Mesendoderm (in vitro differentiated cells): Measurements from ENCODE around the gene WDR33.

Experiments
- DNase-seq: peaks from one replicate; pipeline ENCODE4 v3.0.0; 2013
- H2AK5ac ChIP-seq: 2 replicates; pipeline ENCODE4 v1.6.1; 2013; ENCODE audit warnings: low read length, inconsistent platforms
- H2BK120ac ChIP-seq: 2 replicates; pipeline ENCODE4 v1.6.1; 2013; ENCODE audit warnings: low read depth, mild to moderate bottlenecking, low read length, moderate library complexity, mixed read lengths
- H2BK15ac ChIP-seq: replicated peaks from 2 replicates; pipeline ENCODE4 v1.6.1; 2013; ENCODE audit warnings: low read depth, mild to moderate bottlenecking, moderate library complexity
- H2BK5ac ChIP-seq: 2 replicates; pipeline ENCODE4 v1.6.1; 2013; ENCODE audit warnings: low read length, inconsistent platforms
- H3K18ac ChIP-seq: 2 replicates; pipeline ENCODE4 v1.6.1; 2013; ENCODE audit warnings: mild to moderate bottlenecking, low read length, mixed read lengths
- H3K23ac ChIP-seq: one replicate; pipeline ENCODE4 v1.6.1; 2013; ENCODE audit warnings: low read length
- H3K27ac ChIP-seq: 2 replicates; pipeline ENCODE4 v1.5.1; 2013; ENCODE audit warnings: low read depth, mild to moderate bottlenecking, inconsistent platforms, low read length, moderate library complexity
- H3K27me3 ChIP-seq: 2 replicates; pipeline ENCODE4 v1.6.1; 2013; ENCODE audit warnings: low read length, control low read depth, mild to moderate bottlenecking, inconsistent platforms; ENCODE audit not compliant: insufficient read depth, poor library complexity
- H3K36me3 ChIP-seq: 2 replicates; pipeline ENCODE4 v1.6.1; 2013; ENCODE audit warnings: low read length, inconsistent platforms; ENCODE audit not compliant: control insufficient read depth, insufficient read depth
- H3K4ac ChIP-seq: one replicate; pipeline ENCODE4 v1.6.1; 2013; ENCODE audit warnings: low read depth, mild to moderate bottlenecking, low read length, moderate library complexity
- H3K4me1 ChIP-seq: 2 replicates; pipeline ENCODE4 v1.6.1; 2013; ENCODE audit warnings: low read depth, low read length, inconsistent platforms; ENCODE audit not compliant: control insufficient read depth
- H3K4me2 ChIP-seq: 2 replicates; pipeline ENCODE4 v1.6.1; 2013; ENCODE audit warnings: low read length
- H3K4me3 ChIP-seq: 2 replicates; pipeline ENCODE4 v1.5.1; 2013; ENCODE audit warnings: mild to moderate bottlenecking, low read length
- H3K56ac ChIP-seq: one replicate; pipeline ENCODE4 v1.6.1; 2013; ENCODE audit warnings: low read length
- H3K79me1 ChIP-seq: 2 replicates; pipeline ENCODE4 v1.6.1; 2013; ENCODE audit warnings: low read length, inconsistent platforms
- H3K79me2 ChIP-seq: 2 replicates; pipeline ENCODE4 v1.6.1; 2013; ENCODE audit warnings: mild to moderate bottlenecking, low read length; ENCODE audit not compliant: control insufficient read depth, insufficient read depth
- H3K9ac ChIP-seq: 2 replicates; pipeline ENCODE4 v1.6.1; 2013; ENCODE audit warnings: low read length, inconsistent platforms
- H4K5ac ChIP-seq: one replicate; pipeline ENCODE4 v1.6.1; 2013; ENCODE audit warnings: low read length
- H4K8ac ChIP-seq: one replicate; pipeline ENCODE4 v1.6.1; 2013; ENCODE audit warnings: low read depth, mild to moderate bottlenecking, control low read depth, low read length, moderate library complexity
- WGBS: extraction: QIAGEN DNeasy Blood & Tissue Kit; methylation state at CpG from one replicate; pipeline ENCODE4 v1.1.7; 2013; ENCODE audit warnings: low lambda C conversion rate, missing lambda C conversion rate; ENCODE audit not compliant: insufficient coverage; ENCODE audit errors: extremely low coverage; 5-methylcytosine and 5-hydroxymethylcytosine counted together

WDR33 gene

GRCh38 chr2:127654084-127654837 is 156.7 kb downstream of the WDR33 start:
- no peak overlapping the region for H3K9ac ChIP-seq
- WGBS = no CpG with 5 or more reads among the region's 24 CpGs
- no peak overlapping the region for H3K23ac ChIP-seq

GRCh38 chr2:127653421-127654083 is 157.4 kb downstream of the WDR33 start:
- Histone ChIP-seq H3K23ac (no peak overlapping the region), H4K8ac (no peak overlapping the region), H3K79me2 (no peaks in the 10 kb centered on the region), H2BK5ac (no peak overlapping the region), H2AK5ac (no peak overlapping the region), H3K9ac (no peak overlapping the region), H3K27ac (no peak overlapping the region), H3K4ac (no peak overlapping the region), H3K27me3 (no peaks in the 10 kb centered on the region), H4K5ac (no peak overlapping the region), H3K4me1 (no peaks in the 10 kb centered on the region), H2BK120ac (no peak overlapping the region), H3K4me2 (no peak overlapping the region), H3K4me3 (no peak overlapping the region), H3K36me3 (no peaks in the 10 kb centered on the region), H3K18ac (no peak overlapping the region), H2BK15ac (no peak overlapping the region), H3K56ac (no peak overlapping the region), H3K79me1 (no peaks in the 10 kb centered on the region)
- DNase-seq = no peak
- WGBS = no CpG with 5 or more reads among the region's 16 CpGs

More at GRCh38 chr2:127654084-127654837, 156.7 kb downstream of the WDR33 start:
- Histone ChIP-seq H2AK5ac (no peak overlapping the region), H3K36me3 (no peaks in the 10 kb centered on the region), H4K5ac (no peak overlapping the region), H3K56ac (no peak overlapping the region), H2BK120ac (no peak overlapping the region), H3K4me2 (no peak overlapping the region), H3K4me3 (no peak overlapping the region), H3K79me2 (no peaks in the 10 kb centered on the region), H2BK5ac (no peak overlapping the region), H2BK15ac (no peak overlapping the region), H4K8ac (no peak overlapping the region), H3K27me3 (no peaks in the 10 kb centered on the region), H3K4ac (no peak overlapping the region), H3K79me1 (no peaks in the 10 kb centered on the region), H3K27ac (no peak overlapping the region), H3K18ac (no peak overlapping the region), H3K4me1 (no peaks in the 10 kb centered on the region)
- no peak for DNase-seq

GRCh38 chr2:127652786-127653357 is 158.1 kb downstream of the WDR33 start:
- DNase-seq = no peak
- no peak overlapping the region for H3K4ac ChIP-seq
- no peaks in the 10 kb centered on the region for H3K27me3 ChIP-seq

GRCh38 chr2:127651971-127652550 is 158.9 kb downstream of the WDR33 start:
- H3K4me1 ChIP-seq = no peaks in the 10 kb centered on the region
- H2AK5ac ChIP-seq = no peak overlapping the region
- no peaks in the 10 kb centered on the region for H3K79me1 ChIP-seq
- H3K27me3 ChIP-seq = no peaks in the 10 kb centered on the region
- no peak overlapping the region for H3K23ac ChIP-seq
- H2BK120ac ChIP-seq = no peak overlapping the region
- no peaks in the 10 kb centered on the region for H3K79me2 ChIP-seq
- H4K8ac ChIP-seq = no peak overlapping the region
- no peak overlapping the region for H3K56ac ChIP-seq
- no peak overlapping the region for H3K27ac ChIP-seq
- H2BK15ac ChIP-seq = no peak overlapping the region
- H3K36me3 ChIP-seq = no peaks in the 10 kb centered on the region
- no peak overlapping the region for H4K5ac ChIP-seq
- WGBS = no CpG with 5 or more reads among the region's 14 CpGs
- H3K4ac ChIP-seq = no peak overlapping the region
- H3K9ac ChIP-seq = no peak overlapping the region
- no peak overlapping the region for H3K4me2 ChIP-seq
- no peak overlapping the region for H3K18ac ChIP-seq
- no peak overlapping the region for H3K4me3 ChIP-seq
- no peak for DNase-seq
- H2BK5ac ChIP-seq = no peak overlapping the region

More at GRCh38 chr2:127652786-127653357, 158.1 kb downstream of the WDR33 start:
- Histone ChIP-seq H3K36me3 (no peaks in the 10 kb centered on the region), H3K4me1 (no peaks in the 10 kb centered on the region), H3K4me3 (no peak overlapping the region), H4K8ac (no peak overlapping the region), H3K79me1 (no peaks in the 10 kb centered on the region), H3K4me2 (no peak overlapping the region), H3K23ac (no peak overlapping the region), H3K9ac (no peak overlapping the region), H3K56ac (no peak overlapping the region), H2AK5ac (no peak overlapping the region), H3K18ac (no peak overlapping the region), H2BK5ac (no peak overlapping the region), H4K5ac (no peak overlapping the region), H3K79me2 (no peaks in the 10 kb centered on the region), H2BK15ac (no peak overlapping the region), H3K27ac (no peak overlapping the region), H2BK120ac (no peak overlapping the region)
- no CpG with 5 or more reads among the region's 25 CpGs for WGBS

- Histone ChIP-seq H3K27me3 (no peaks in the 10 kb centered on the region), H2BK15ac (no peak overlapping the region), H2BK120ac (no peak overlapping the region), H3K4ac (no peak overlapping the region), H3K79me2 (no peaks in the 10 kb centered on the region), H3K27ac (no peak overlapping the region), H3K18ac (no peak overlapping the region), H3K36me3 (no peaks in the 10 kb centered on the region), H3K23ac (no peak overlapping the region), H3K79me1 (no peaks in the 10 kb centered on the region), H3K56ac (no peak overlapping the region), H2BK5ac (no peak overlapping the region), H3K4me1 (no peaks in the 10 kb centered on the region), H3K9ac (no peak overlapping the region), H4K5ac (no peak overlapping the region), H3K4me3 (no peak overlapping the region), H2AK5ac (no peak overlapping the region), H3K4me2 (no peak overlapping the region), H4K8ac (no peak overlapping the region)
- DNase-seq = no peak
- WGBS = no CpG with 5 or more reads among the region's 29 CpGs
These were observed 159.6 kb downstream of the WDR33 start for GRCh38 chr2:127651381-127651809.
